Esophagus squamous epithelium (tissue), 5 donors: ENCODE data around the gene RTKN. TPM values are rescaled to one million over a fixed set of nuclear protein-coding genes. Genes with fewer than 3 reads are reported as not detected.
"Not testable (repeated sequence)": the region's sequence is repeated elsewhere in the genome, so short reads cannot be mapped to it uniquely, and the experiment has no call there.

Experiments used
- DNase-seq: peaks from one replicate; lab custom pipeline; 2025; lab: John Stamatoyannopoulos, UW
- H3K27ac ChIP-seq, 4 donors: fragments of 200-600 bp; sonication (generic); one replicate each; pipeline ENCODE4 v1.5.1; 2016 to 2019; ENCODE audit warnings: mild to moderate bottlenecking in 1 of 4
- H3K27me3 ChIP-seq, 4 donors: fragments of 200-600 bp; sonication (generic); 1 replicate in 3 of 4; 2 replicates in 1 of 4; pipeline versions ENCODE4 v1.5.1 to v1.6.0; 2017 to 2021; ENCODE audit warnings: antibody characterized with exemption in 1 of 4
- H3K36me3 ChIP-seq, 3 donors: fragments of 200-600 bp; sonication (generic); one replicate each; pipeline ENCODE4 v1.5.1; 2016 to 2019
- H3K4me1 ChIP-seq, 3 donors: fragments of 200-600 bp; sonication (generic); one replicate each; pipeline ENCODE4 v1.5.1; 2017 to 2019
- H3K4me3 ChIP-seq, 4 donors: fragments of 200-600 bp; sonication (generic); 1 replicate in 3 of 4; 2 replicates in 1 of 4; pipeline ENCODE4 v1.5.1; 2016 to 2019; ENCODE audit warnings: mild to moderate bottlenecking in 2 of 4, moderate library complexity in 1 of 4
- H3K9me3 ChIP-seq, 3 donors: fragments of 200-600 bp; sonication (generic); one replicate each; pipeline ENCODE4 v1.5.1; 2016 to 2019
- CTCF ChIP-seq, 6 experiments: fragments of 450-650 bp in 4 of 6; fragments of 200-600 bp in 2 of 6; sonication (generic) in 2 of 6; IDR thresholded peaks; one replicate each; pipeline ENCODE4 v1.5.1; 2016 to 2019; ENCODE audit warnings: antibody characterized with exemption in 6 of 6, mild to moderate bottlenecking in 4 of 6, moderate library complexity in 4 of 6
- POLR2A ChIP-seq, 4 donors: fragments of 450-650 bp; IDR thresholded peaks; one replicate each; pipeline ENCODE4 v1.6.1; 2017; ENCODE audit warnings: antibody characterized with exemption in 4 of 4, mild to moderate bottlenecking in 4 of 4, moderate library complexity in 3 of 4
- WGBS, 2 donors: methylation state at CpG; one replicate each; pipeline ENCODE4 v1.1.5; 2018; 5-methylcytosine and 5-hydroxymethylcytosine counted together
- intact Hi-C: fragments of 100-400 bp; cut with DNase I; formaldehyde crosslinking; loops from one replicate; pipeline ENCODE4 v1.15.0; 2022
- total RNA-seq, 4 donors: library from RNA; depleted of rRNA; stranded (reverse); fragments of >200 nt; gene quantifications; one replicate each; pipeline ENCODE4 v1.1.0, GENCODE V29; 2016
- donor health status: DM: yes; HTN: yes; CAD: no.

RTKN gene, protein sequence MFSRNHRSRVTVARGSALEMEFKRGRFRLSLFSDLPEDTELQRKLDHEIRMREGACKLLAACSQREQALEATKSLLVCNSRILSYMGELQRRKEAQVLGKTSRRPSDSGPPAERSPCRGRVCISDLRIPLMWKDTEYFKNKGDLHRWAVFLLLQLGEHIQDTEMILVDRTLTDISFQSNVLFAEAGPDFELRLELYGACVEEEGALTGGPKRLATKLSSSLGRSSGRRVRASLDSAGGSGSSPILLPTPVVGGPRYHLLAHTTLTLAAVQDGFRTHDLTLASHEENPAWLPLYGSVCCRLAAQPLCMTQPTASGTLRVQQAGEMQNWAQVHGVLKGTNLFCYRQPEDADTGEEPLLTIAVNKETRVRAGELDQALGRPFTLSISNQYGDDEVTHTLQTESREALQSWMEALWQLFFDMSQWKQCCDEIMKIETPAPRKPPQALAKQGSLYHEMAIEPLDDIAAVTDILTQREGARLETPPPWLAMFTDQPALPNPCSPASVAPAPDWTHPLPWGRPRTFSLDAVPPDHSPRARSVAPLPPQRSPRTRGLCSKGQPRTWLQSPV
- 10 to 100 TPM; 20.2 to 37.8 (median 27.9) TPM for total RNA-seq

- TF ChIP-seq CTCF (IDR thresholded peaks at IDR 0.05) (peak in 2 of 6 experiments; percentile 16 to 39), POLR2A (IDR thresholded peaks at IDR 0.05) (peak in 2 of 4 donors; percentile 10 to 52)
- intact Hi-C loops = no loop called here
- WGBS, 2 donors = 7 to 28% methylated on average over 4 to 36 of the region's 75 CpGs
- H3K27me3 ChIP-seq = peaks cover 0 to 21% (median 0%) of the 10 kb centered on the region in 4 donors
- DNase-seq = no peak
- no peaks in the 10 kb centered on the region for H3K36me3 ChIP-seq
- peaks cover 14 to 63% (median 15%) of the 10 kb centered on the region in 3 donors for H3K4me1 ChIP-seq
- H3K4me3 ChIP-seq = peak within 1 kb of the TSS; percentile 44 to 76 (median 60)
- H3K27ac ChIP-seq = peak within 1 kb of the TSS; percentile 86 to 89 (median 87)
- no peaks in the 10 kb centered on the region for H3K9me3 ChIP-seq
These were observed at the start of gene RTKN for GRCh38 chr2:74441690-74442482. Gene RTKN (minus strand): TSS chr2:74441937. CDS start chr2:74441816, 121 bp downstream.

DNA sequence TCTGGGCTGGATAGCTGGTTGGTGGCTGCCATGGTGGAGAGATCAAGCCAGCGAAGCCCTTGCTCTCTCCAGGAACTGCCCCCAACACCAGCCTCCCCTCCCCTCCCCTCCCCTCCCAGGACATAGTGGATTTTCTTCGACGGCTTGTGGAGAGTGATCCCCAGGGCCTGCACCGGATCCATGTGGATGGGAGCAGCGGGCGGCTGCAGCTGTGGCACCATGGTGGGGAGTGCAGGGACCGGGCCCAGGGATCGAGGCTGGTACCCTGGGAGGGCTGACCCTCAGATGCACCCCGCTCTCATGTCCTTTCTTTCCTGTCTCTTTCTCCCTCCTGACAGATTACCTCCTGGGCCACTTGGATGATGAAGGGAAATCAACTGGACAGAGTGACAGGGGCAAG is 48.2 kb upstream of the RTKN start:
- H3K27me3 ChIP-seq = no peaks in the 10 kb centered on the region
- intact Hi-C loops = loop anchor here (10.0 kb wide), 1 partner anchor 95 kb away; no protein-coding TSS in a partner anchor
- WGBS, 2 donors = 93% methylated on average over 4 to 6 of the region's 9 CpGs
- no peak for DNase-seq
- no peak overlapping the region for H3K4me3 ChIP-seq
- H3K27ac ChIP-seq = no peak overlapping the region
- TF ChIP-seq POLR2A (IDR thresholded peaks at IDR 0.05) (no peak), CTCF (IDR thresholded peaks at IDR 0.05) (no peak)
- H3K36me3 ChIP-seq = peaks cover 20 to 94% (median 21%) of the 10 kb centered on the region in 3 donors
- no peaks in the 10 kb centered on the region for H3K4me1 ChIP-seq
- H3K9me3 ChIP-seq = no peaks in the 10 kb centered on the region

DNA sequence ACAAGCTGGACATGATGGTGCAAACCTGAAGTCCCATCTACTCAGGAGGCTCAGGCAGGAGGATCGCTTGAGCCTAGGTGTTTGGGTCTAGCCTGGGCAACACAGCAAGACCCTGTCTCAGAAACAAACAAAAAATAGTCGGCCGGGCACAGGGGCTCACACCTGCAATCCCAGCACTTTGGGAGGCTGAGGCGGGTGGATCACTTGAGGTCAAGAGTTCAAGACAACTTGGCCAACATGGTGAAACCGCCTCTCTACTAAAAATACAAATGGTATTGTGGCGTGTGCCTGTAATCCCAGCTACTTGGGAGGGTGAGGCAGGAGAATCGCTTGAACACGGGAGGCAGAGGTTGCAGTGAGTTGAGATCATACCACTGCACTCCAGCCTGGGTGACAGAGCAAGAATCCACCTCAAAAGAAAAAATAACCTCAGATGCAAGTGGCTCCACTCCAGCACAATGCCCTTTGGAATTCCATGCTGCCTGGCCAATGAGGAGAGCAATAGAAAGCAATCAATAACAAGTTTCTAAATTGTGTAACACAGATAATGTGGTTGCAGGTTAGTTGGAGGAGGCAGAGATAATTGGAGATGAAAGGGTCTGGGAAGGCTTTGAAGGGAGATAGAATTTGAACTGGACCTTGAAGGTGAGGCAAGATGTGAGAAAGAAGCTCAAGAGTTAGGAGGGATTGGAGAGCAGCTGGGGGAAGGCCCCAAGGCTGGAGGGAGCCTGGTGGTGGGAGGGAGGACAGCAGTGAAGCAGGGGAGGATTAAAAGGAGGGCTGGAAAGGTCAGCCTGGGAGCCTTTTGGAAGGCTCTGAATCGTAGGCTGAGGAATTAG is 47.1 kb upstream of the RTKN start:
- 81 to 86% methylated on average over 9 of the region's 9 CpGs for WGBS, 2 donors
- H3K4me1 ChIP-seq = peaks cover under 1 to 8% (median 2%) of the 10 kb centered on the region in 3 donors
- no peak for DNase-seq
- H3K27ac ChIP-seq = no peak overlapping the region
- TF ChIP-seq POLR2A (IDR thresholded peaks at IDR 0.05) (no peak), CTCF (IDR thresholded peaks at IDR 0.05) (no peak)
- H3K9me3 ChIP-seq = no peaks in the 10 kb centered on the region
- intact Hi-C loops = loop anchor here (10.0 kb wide), 1 partner anchor 96 kb away; no protein-coding TSS in a partner anchor
- peaks cover 20 to 87% (median 21%) of the 10 kb centered on the region in 3 donors for H3K36me3 ChIP-seq
- no peak overlapping the region for H3K4me3 ChIP-seq
- no peaks in the 10 kb centered on the region for H3K27me3 ChIP-seq

- DNase-seq = no peak
- Histone ChIP-seq H3K36me3 (peaks cover 9 to 62% (median 9%) of the 10 kb centered on the region in 3 donors), H3K27me3 (no peaks in the 10 kb centered on the region), H3K27ac (no peak overlapping the region), H3K9me3 (no peaks in the 10 kb centered on the region), H3K4me3 (no peak overlapping the region), H3K4me1 (peaks cover 17 to 26% (median 17%) of the 10 kb centered on the region in 3 donors)
- intact Hi-C loops = loop anchor here (10.0 kb wide), 1 partner anchor 99 kb away; no protein-coding TSS in a partner anchor
- TF ChIP-seq POLR2A (IDR thresholded peaks at IDR 0.05) (no peak), CTCF (IDR thresholded peaks at IDR 0.05) (no peak)
- WGBS, 2 donors = 96 to 100% methylated on average over 1 to 2 of the region's 2 CpGs
These were observed 44.4 kb upstream of the RTKN start for GRCh38 chr2:74486141-74486540.

DNA sequence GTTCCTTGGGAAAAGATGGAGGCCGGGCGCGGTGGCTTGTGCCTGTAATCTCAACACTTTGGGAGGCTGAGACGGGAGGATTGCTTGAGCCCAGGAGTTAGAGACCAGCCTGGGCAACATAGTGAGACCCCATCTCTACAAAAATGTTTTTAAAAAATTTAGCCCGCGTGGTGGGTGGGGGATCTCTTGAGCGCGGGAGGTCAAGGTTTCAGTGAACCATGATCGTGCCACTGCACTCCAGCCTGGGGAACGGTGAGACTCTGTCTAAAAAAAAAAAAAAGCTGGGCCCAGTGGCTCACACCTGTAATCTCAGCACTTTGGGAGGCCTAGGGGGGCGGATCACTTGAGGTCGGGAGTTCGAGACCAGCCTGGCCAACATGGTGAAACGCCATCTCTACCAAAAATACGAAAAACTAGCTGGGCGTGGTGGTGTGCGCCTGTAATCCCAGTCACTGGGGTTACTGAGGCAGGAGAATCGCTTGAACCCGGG is 42.0 kb upstream of the RTKN start:
- Histone ChIP-seq H3K27ac (peak overlapping the region in 2 of 4 donors; percentile 88 to 93), H3K4me3 (peak overlapping the region; percentile 68 to 96 (median 84)), H3K4me1 (peaks cover 21 to 48% (median 24%) of the 10 kb centered on the region in 3 donors), H3K36me3 (peaks cover 0 to 62% (median 0%) of the 10 kb centered on the region in 3 donors)
- intact Hi-C loops = loop anchor here (5.0 to 10.0 kb wide), 2 partner anchors 44 to 101 kb away; partner anchors contain the start of genes AUP1, DQX1 and HTRA2
- 81 to 86% methylated on average over 19 of the region's 19 CpGs for WGBS, 2 donors
- not testable (repeated sequence) for H3K9me3 ChIP-seq, H3K27me3 ChIP-seq, DNase-seq
